HG03196 (cell line): ENCODE results near the gene GRM1.

Experiments used
- ATAC-seq: cut with Tn5 transposase; IDR thresholded peaks from one replicate; pipeline ENCODE4 v1.9.1; 2021; ENCODE audit not compliant: unreplicated experiment

The GRM1 gene

GRCh38 chr6:146095481-146095880 is 66.6 kb downstream of the GRM1 start:
- no peak for ATAC-seq

- ATAC-seq: no peak
Measured at GRCh38 chr6:146097586-146097985, 68.7 kb downstream of the GRM1 start.

GRCh38 chr6:146100776-146101175 is 71.9 kb downstream of the GRM1 start:
- no peak for ATAC-seq

- ATAC-seq: no peak
Measured at GRCh38 chr6:146103416-146104072, 74.7 kb downstream of the GRM1 start.

- no peak for ATAC-seq
Measured at GRCh38 chr6:146106532-146106931, 77.7 kb downstream of the GRM1 start.

GRCh38 chr6:146110990-146111389 is 82.1 kb downstream of the GRM1 start:
- no peak for ATAC-seq

GRCh38 chr6:146111881-146112450 is 83.1 kb downstream of the GRM1 start:
- no peak for ATAC-seq

GRCh38 chr6:146113084-146113623 is 84.3 kb downstream of the GRM1 start:
- no peak for ATAC-seq

GRCh38 chr6:146123616-146124015 is 94.8 kb downstream of the GRM1 start:
- ATAC-seq: no peak

- no peak for ATAC-seq
Measured at GRCh38 chr6:146127447-146128215, 98.8 kb downstream of the GRM1 start.

GRCh38 chr6:146133866-146134265 is 105.0 kb downstream of the GRM1 start:
- no peak for ATAC-seq

- no peak for ATAC-seq
Measured at GRCh38 chr6:146135167-146135566, 106.3 kb downstream of the GRM1 start.

- ATAC-seq: no peak
Measured at GRCh38 chr6:146146836-146147235, 118.0 kb downstream of the GRM1 start.

GRCh38 chr6:146149770-146150169 is 120.9 kb downstream of the GRM1 start:
- no peak for ATAC-seq

GRCh38 chr6:146153040-146153758 is 124.3 kb downstream of the GRM1 start:
- peak; percentile 99 for ATAC-seq

- peak; percentile 31 for ATAC-seq
Measured at GRCh38 chr6:146154197-146154596, 125.3 kb downstream of the GRM1 start.

GRCh38 chr6:146161664-146162063 is 132.8 kb downstream of the GRM1 start:
- no peak for ATAC-seq

GRCh38 chr6:146169872-146170271 is 141.0 kb downstream of the GRM1 start:
- ATAC-seq: no peak

- ATAC-seq: no peak
Measured at GRCh38 chr6:146177785-146178184, 148.9 kb downstream of the GRM1 start.

- ATAC-seq: no peak
Measured at GRCh38 chr6:146183831-146184230, 155.0 kb downstream of the GRM1 start.

GRCh38 chr6:146184701-146185100 is 155.8 kb downstream of the GRM1 start:
- ATAC-seq: no peak
